IPS-20b (cell line): Measurements from ENCODE around the gene LAD1.

Source experiments
- H3K27ac ChIP-seq: one replicate; pipeline ENCODE4 v1.5.1; 2013; ENCODE audit warnings: low read length
- H3K27me3 ChIP-seq: 2 replicates; pipeline ENCODE4 v1.6.1; 2013; ENCODE audit warnings: mild to moderate bottlenecking, low read length, inconsistent platforms; ENCODE audit not compliant: insufficient read depth
- H3K36me3 ChIP-seq: 2 replicates; pipeline ENCODE4 v1.6.1; 2013; ENCODE audit warnings: low read depth, mild to moderate bottlenecking, inconsistent platforms, low read length, moderate library complexity; ENCODE audit not compliant: insufficient read depth
- H3K4me1 ChIP-seq: 2 replicates; pipeline ENCODE4 v1.6.1; 2013; ENCODE audit warnings: mild to moderate bottlenecking, control low read depth, inconsistent platforms, low read length, moderate library complexity; ENCODE audit not compliant: insufficient read depth
- H3K4me3 ChIP-seq: 2 replicates; pipeline ENCODE4 v1.5.1; 2013; ENCODE audit warnings: mild to moderate bottlenecking, low read length, inconsistent platforms
- H3K9ac ChIP-seq: 2 replicates; pipeline ENCODE4 v1.6.1; 2013; ENCODE audit warnings: low read depth, mild to moderate bottlenecking, inconsistent platforms, low read length, moderate library complexity
- H3K9me3 ChIP-seq: 2 replicates; pipeline ENCODE4 v1.6.1; 2013; ENCODE audit warnings: mild to moderate bottlenecking, low read depth, low read length, inconsistent platforms; ENCODE audit not compliant: insufficient read depth

The LAD1 gene

DNA sequence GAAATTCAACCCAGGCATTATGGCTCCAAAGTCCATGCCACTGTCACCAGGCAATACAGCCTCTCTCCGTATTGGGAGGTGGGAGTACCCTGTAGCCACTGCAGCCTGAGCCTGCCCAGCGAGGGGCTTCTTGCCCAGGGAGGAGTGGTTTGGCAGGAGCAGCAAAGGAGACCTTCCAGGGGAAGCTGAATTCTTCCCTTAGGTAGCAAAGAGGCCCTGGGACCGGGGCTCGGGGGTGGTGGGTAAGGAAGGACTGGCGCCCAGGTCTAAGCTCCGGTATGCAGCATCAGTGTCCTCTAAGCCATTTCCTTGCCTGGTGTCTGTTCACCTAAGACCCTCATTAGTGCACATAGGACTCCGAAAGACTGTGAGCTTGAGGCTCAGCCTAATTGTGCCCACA lies 38.6 kb downstream of the LAD1 start:
- Histone ChIP-seq H3K27ac (no peak overlapping the region), H3K36me3 (no peaks in the 10 kb centered on the region), H3K9me3 (no peaks in the 10 kb centered on the region), H3K4me1 (peaks cover 3% of the 10 kb centered on the region; the same call in 1 of the 2 replicates), H3K9ac (no peak overlapping the region), H3K27me3 (no peaks in the 10 kb centered on the region), H3K4me3 (no peak overlapping the region)

DNA sequence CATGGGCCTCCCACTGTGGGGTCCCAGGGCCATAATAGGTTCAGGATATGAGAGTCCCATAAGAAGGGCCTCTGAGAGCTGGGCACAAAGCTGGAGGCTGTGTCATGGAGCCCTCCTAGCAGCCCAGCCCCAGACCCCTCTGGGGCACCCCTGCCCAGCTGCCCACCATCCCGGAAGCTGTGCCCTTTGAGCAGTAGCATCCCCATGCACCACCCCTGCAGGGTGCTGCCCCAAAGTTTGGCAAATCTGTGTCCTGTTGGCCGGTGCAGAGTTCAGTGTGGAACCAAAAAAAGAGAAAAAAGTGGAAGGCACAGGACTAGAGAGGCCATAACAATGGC lies 39.3 kb downstream of the LAD1 start:
- H3K9me3 ChIP-seq = no peaks in the 10 kb centered on the region
- H3K36me3 ChIP-seq = no peaks in the 10 kb centered on the region
- H3K4me1 ChIP-seq = peaks cover 3% of the 10 kb centered on the region; the same call in 1 of the 2 replicates
- no peak overlapping the region for H3K4me3 ChIP-seq
- H3K27me3 ChIP-seq = no peaks in the 10 kb centered on the region
- H3K9ac ChIP-seq = no peak overlapping the region
- no peak overlapping the region for H3K27ac ChIP-seq

DNA sequence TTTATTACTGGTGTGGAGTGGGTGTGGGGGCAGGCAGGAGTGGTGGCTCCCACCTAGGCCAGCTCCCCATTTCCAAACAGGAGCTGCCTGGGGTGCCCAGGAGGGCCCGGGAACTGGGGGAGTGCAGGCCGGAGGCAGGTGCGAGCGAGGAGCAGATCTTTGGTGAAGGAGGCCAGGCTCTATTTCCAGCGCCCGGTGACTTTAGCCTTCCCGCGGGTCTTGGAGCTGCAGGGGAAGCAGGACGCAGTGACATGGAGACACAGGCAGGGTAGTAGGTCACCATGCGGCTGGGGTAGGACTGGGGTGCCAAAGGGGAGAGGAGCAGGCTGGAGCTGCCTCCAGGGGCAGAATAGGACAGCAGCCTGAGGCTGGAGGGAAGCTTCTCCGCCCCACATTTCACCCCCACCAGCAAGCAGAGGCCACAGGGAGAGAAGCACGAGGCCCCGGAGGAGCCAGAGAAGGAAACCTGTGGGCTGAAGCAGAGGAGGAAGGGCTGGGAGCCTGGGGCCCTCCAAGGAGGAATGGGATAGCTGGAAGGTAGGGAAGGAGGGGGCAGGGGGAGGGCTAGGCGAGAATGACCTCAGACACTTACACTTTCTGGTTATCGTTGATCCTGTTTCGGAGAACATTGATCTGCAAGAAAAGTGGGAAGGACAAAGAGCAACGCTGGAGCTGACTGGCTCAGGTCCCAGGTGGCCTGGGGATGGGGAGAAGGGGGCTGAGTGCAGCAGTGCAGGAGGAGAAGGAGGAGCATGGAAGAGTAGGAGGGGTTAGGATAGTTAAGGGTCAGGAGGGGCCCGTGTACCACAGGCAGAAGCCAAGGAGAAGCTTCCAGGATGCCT lies 39.9 kb downstream of the LAD1 start:
- peaks cover 3% of the 10 kb centered on the region; the same call in 1 of the 2 replicates for H3K4me1 ChIP-seq
- no peak overlapping the region for H3K27ac ChIP-seq
- no peak overlapping the region for H3K4me3 ChIP-seq
- H3K36me3 ChIP-seq = no peaks in the 10 kb centered on the region
- H3K27me3 ChIP-seq = no peaks in the 10 kb centered on the region
- no peaks in the 10 kb centered on the region for H3K9me3 ChIP-seq
- H3K9ac ChIP-seq = no peak overlapping the region

DNA sequence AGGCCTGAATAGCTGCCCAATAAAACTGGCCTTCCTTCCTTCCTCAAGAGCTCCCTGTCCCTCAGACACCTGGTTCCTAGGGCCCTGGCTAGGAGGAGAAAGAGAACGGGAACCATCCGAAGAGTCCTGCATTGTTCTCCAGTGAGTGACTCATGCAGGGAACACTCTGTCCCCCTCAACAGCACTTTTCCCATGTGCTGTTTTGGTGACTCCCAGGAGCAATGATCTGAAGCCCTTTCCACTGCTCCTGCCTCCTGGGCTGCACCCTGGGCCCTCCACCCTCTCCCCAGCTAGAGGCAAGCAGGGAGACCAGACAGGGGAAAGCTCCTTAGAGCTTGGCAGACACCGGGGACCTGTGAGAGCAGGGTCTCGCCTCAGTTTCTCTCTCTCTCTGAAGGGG lies 40.5 kb downstream of the LAD1 start:
- no peaks in the 10 kb centered on the region for H3K9me3 ChIP-seq
- H3K36me3 ChIP-seq = no peaks in the 10 kb centered on the region
- H3K27me3 ChIP-seq = no peaks in the 10 kb centered on the region

DNA sequence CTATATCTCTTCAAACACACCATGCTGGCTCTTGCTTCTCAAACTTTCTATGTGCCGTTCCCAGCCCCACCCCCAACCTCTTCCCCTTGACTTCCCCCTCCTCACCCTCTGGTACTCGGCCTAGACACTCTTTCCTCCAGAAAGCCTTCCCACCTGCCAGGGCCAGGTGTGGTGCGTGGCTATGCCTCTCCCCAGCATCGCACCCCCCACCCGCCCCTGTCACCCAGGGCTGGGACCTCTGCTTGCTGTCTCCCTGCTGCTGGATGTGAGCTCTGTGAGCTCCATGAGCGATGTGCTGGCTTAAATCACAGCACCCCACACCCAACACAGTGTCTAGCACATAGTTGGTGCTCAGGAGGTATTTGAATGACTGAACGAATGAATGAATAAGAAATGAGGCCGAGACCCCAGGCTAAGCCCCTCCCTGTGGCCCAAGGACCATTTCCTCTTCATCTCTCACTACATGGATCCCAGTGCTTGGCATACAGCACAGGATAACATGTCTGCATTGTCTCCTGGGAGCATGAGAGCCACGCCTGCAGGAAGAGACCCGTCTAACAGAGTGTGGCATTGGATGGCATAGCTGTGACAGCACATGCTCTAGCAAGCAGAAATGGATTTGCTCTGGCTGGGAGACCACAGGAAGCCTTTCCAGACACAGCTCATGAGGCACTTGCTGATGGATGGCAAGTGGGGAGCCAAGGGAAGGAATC lies 41.3 kb downstream of the LAD1 start:
- Histone ChIP-seq H3K36me3 (no peaks in the 10 kb centered on the region), H3K27ac (no peak overlapping the region), H3K4me1 (peaks cover 10% of the 10 kb centered on the region; the same call in 1 of the 2 replicates), H3K9ac (no peak overlapping the region), H3K4me3 (no peak overlapping the region), H3K27me3 (no peaks in the 10 kb centered on the region), H3K9me3 (no peaks in the 10 kb centered on the region)

More for the DNA sequence above, 40.5 kb downstream of the LAD1 start:
- peaks cover 3% of the 10 kb centered on the region; the same call in 1 of the 2 replicates for H3K4me1 ChIP-seq
- H3K9ac ChIP-seq = no peak overlapping the region
- no peak overlapping the region for H3K27ac ChIP-seq
- no peak overlapping the region for H3K4me3 ChIP-seq

DNA sequence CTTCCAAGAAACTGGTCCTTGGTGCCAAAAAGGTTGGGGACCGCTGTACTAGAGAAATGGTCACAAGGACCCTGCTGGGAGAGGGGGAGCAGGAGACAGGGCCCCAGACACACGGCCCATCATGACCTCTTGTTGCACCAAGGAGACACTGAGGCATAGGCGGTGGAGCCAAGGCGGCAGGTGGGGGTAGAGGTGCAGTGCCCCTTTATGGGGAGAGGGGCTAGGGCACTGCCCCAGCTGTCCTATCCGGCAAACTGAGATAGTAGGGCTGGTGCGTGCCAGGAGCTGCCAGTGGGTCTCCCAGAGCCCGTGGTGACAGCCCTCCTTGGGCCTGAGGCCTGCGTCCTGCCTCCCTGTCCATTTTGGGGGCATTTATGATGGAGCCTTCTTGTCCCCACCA lies 41.9 kb downstream of the LAD1 start:
- no peaks in the 10 kb centered on the region for H3K27me3 ChIP-seq
- H3K9ac ChIP-seq = no peak overlapping the region
- H3K36me3 ChIP-seq = no peaks in the 10 kb centered on the region
- H3K4me3 ChIP-seq = no peak overlapping the region
- no peaks in the 10 kb centered on the region for H3K9me3 ChIP-seq
- H3K27ac ChIP-seq = no peak overlapping the region
- H3K4me1 ChIP-seq = peaks cover 10% of the 10 kb centered on the region; the same call in 1 of the 2 replicates

DNA sequence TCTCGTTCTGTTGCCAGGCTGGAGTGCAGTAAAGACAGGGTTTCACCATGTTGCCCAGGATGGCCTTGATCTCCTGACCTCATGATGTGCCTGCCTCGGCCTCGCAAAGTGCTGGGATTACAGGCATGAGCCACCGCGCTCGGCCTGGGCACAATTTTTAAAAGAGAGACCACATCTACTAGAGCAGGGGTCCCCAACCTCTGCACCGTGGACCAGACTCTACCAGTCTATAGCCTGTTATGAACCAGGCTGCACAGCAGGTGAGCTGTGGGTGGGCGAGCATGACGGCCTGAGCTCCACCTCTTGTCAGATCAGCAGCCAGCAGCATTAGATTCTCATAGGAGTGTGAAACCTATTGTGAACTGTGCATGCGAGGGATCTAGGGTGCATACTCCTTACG lies 42.4 kb downstream of the LAD1 start:
- no peaks in the 10 kb centered on the region for H3K27me3 ChIP-seq
- no peaks in the 10 kb centered on the region for H3K9me3 ChIP-seq
- H3K4me1 ChIP-seq = 0 out of 2 replicates have a peak, but pooled peaks cover 7% of the 10 kb centered on the region
- H3K27ac ChIP-seq = no peak overlapping the region
- H3K9ac ChIP-seq = no peak overlapping the region
- H3K36me3 ChIP-seq = no peaks in the 10 kb centered on the region
- H3K4me3 ChIP-seq = no peak overlapping the region

DNA sequence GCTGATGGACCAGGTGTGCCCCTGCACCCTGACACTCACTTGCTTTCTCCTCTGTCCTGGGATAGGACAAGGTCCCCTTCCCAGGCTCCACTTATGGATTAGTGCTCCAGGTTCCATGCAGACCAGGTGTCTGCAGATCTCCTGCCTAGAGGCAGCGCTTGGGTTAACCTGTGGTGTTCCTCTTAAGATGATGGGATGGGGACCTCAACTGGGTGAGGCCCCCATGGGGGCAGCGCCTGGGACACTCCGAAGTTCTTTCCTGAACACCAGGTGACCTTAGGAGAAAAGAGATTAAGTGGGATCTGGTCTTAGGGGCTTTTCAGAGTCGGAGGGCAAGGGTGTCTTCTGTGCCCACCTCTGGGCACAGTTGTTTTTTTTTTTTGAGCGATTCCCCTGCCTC lies 42.9 kb downstream of the LAD1 start:
- Histone ChIP-seq H3K4me1 (0 out of 2 replicates have a peak, but pooled peaks cover 7% of the 10 kb centered on the region), H3K9me3 (no peaks in the 10 kb centered on the region), H3K36me3 (no peaks in the 10 kb centered on the region), H3K27me3 (no peaks in the 10 kb centered on the region), H3K4me3 (no peak overlapping the region), H3K9ac (no peak overlapping the region), H3K27ac (no peak overlapping the region)

DNA sequence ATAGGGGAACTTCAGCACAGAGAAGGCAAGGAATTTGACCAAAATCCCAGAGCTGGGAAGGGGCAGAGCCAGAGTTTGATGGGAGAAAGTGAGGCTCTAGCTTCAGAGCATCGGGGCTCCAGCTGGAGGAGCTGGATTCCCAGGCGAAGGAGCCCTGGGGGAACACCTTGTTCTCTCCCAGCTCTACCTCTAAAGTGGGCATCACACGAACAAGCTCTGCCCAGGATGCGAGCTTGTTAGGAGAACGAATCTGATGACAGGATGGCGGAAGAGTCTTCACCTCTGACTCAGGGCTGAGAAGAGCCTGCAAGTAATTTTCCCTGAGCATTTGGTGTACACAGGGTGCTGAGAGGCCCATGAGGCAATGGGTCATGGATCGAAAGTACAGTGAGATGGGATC lies 43.7 kb downstream of the LAD1 start:
- no peak overlapping the region for H3K27ac ChIP-seq

DNA sequence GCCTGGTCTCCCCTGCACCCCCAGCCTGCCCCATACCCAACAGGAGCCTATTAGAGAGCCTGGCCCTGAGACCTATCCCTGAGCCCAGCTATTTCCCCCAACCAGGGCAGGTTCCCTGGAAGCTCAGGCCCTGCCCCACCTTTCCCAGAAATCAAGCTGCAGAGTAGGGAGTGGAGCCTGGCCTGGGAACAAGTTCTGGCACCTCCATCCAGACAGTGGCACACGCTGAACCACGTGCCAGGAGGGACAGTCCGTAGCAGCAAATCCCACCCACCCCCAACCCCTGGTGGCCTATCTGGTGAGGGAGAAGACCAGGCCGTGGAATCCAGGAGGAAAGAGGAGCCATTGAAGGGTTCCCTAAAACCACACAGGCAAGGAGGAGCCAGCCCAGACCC lies 44.2 kb downstream of the LAD1 start:
- no peak overlapping the region for H3K9ac ChIP-seq
- 0 out of 2 replicates have a peak, but pooled peaks cover 7% of the 10 kb centered on the region for H3K4me1 ChIP-seq
- H3K27ac ChIP-seq = no peak overlapping the region
- no peaks in the 10 kb centered on the region for H3K27me3 ChIP-seq
- H3K36me3 ChIP-seq = no peaks in the 10 kb centered on the region
- no peak overlapping the region for H3K4me3 ChIP-seq
- H3K9me3 ChIP-seq = no peaks in the 10 kb centered on the region

More for the DNA sequence above, 43.7 kb downstream of the LAD1 start:
- no peak overlapping the region for H3K9ac ChIP-seq
- no peaks in the 10 kb centered on the region for H3K9me3 ChIP-seq
- no peak overlapping the region for H3K4me3 ChIP-seq
- H3K36me3 ChIP-seq = no peaks in the 10 kb centered on the region
- H3K27me3 ChIP-seq = no peaks in the 10 kb centered on the region
- 0 out of 2 replicates have a peak, but pooled peaks cover 7% of the 10 kb centered on the region for H3K4me1 ChIP-seq

DNA sequence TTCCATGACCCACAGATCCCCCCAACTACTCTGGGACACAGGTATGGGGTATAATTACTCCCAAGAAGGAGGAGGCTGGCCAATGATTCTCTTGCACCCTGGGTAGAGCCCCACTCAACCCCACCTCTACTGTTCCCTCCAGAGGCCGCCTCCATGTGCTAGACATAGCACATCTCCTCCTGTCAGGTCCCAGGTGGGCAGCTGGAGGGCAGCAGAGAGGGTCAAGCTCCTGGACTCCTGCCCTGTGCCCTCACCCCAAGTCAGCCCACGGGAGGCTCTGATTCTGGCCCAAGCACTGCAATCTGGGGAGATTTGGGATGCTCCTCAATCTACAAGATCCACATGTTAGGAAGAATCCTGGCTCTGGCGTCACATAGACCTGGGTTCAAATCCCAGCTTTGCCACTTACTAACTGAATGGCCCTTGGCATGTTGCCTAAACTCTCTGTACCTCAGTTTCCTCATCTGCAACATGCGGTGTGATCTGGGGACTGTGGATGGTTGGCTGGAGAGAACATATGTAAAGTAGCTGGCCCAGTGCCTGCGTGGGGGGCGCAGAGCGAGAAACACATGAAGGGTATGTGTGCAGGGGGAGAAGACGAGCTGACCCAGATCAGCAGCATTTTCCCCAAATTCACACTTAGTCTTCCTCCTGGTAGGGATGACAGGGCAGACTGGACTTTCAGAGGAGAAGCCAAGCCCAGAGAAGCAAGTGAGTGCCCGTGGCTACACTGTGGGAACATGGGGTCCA lies 44.8 kb downstream of the LAD1 start:
- Histone ChIP-seq H3K9me3 (no peaks in the 10 kb centered on the region), H3K4me3 (no peak overlapping the region), H3K27me3 (no peaks in the 10 kb centered on the region), H3K27ac (no peak overlapping the region), H3K36me3 (no peaks in the 10 kb centered on the region), H3K9ac (no peak overlapping the region), H3K4me1 (0 out of 2 replicates have a peak, but pooled peaks cover 7% of the 10 kb centered on the region)
